ENCODE results near the gene APOA4. TPM values are rescaled to one million over a fixed set of nuclear protein-coding genes. Genes with fewer than 3 reads are reported as not detected.

APOA4 gene
- total and polyA plus RNA-seq, 2 of the 13 experiments (the other 11 are each of a cell fraction or from before 2014, with no cell fraction given) = 3.8 to 7.2 TPM

- TF ChIP-seq POLR2G (IDR thresholded peaks at IDR 0.05; ENCODE audit: low read depth, low read length) (peak; percentile 46), ZSCAN22 (CRISPR knock-in tag; IDR thresholded peaks at IDR 0.05) (no peak), ZNF598 (CRISPR knock-in tag; IDR thresholded peaks at IDR 0.05; ENCODE audit: borderline replicate concordance) (no peak; the same call in 1 of the 2 replicates), KLF9 (CRISPR knock-in tag; IDR thresholded peaks at IDR 0.05; ENCODE audit: low read depth) (no peak), ZNF570 (CRISPR knock-in tag; IDR thresholded peaks at IDR 0.05; ENCODE audit: borderline replicate concordance) (no peak), ZBTB39 (CRISPR knock-in tag; IDR thresholded peaks at IDR 0.05) (no peak), SYNCRIP (IDR thresholded peaks at IDR 0.05; ENCODE audit: insufficient read depth, low read depth, low read length) (no peak), PITX1 (CRISPR knock-in tag; IDR thresholded peaks at IDR 0.05) (no peak; the same call in 1 of the 2 replicates), WIZ (CRISPR knock-in tag; IDR thresholded peaks at IDR 0.05) (no peak), AKNA (CRISPR knock-in tag; IDR thresholded peaks at IDR 0.05; ENCODE audit: borderline replicate concordance) (no peak), HNF4A (CRISPR knock-in tag; IDR thresholded peaks at IDR 0.05) (peak; percentile 88), ZNF382 (CRISPR knock-in tag; IDR thresholded peaks at IDR 0.05; ENCODE audit: borderline replicate concordance) (no peak), MIXL1 (CRISPR knock-in tag; IDR thresholded peaks at IDR 0.05) (peak; percentile 13; the same call in 1 of the 2 replicates), ZFAT (CRISPR knock-in tag; conservative IDR thresholded peaks at IDR 0.05) (no peak), TEF (CRISPR knock-in tag; IDR thresholded peaks at IDR 0.05) (no peak), SRSF4 (IDR thresholded peaks at IDR 0.05; ENCODE audit: low read depth, low read length, poor library complexity, severe bottlenecking) (no peak), YEATS4 (CRISPR knock-in tag; IDR thresholded peaks at IDR 0.05; ENCODE audit: borderline replicate concordance) (no peak; the same call in 1 of the 2 replicates), NFRKB (IDR thresholded peaks at IDR 0.05) (no peak), GPBP1L1 (CRISPR knock-in tag; IDR thresholded peaks at IDR 0.05) (no peak), RFXANK (CRISPR knock-in tag; IDR thresholded peaks at IDR 0.05) (0 out of 2 replicates have a peak, but pooled peaks have one; percentile 33)
These were observed 10.9 kb upstream of the APOA4 start (continued) for GRCh38 chr11:116833816-116834534.

Measured in HepG2 (cell line).